ENCODE results near the gene KIF6. TPM values are rescaled to one million over a fixed set of nuclear protein-coding genes. Genes with fewer than 3 reads are reported as not detected.

Gene KIF6
- total RNA-seq, 1 donor from 2014 or later: 0.13 TPM

DNA sequence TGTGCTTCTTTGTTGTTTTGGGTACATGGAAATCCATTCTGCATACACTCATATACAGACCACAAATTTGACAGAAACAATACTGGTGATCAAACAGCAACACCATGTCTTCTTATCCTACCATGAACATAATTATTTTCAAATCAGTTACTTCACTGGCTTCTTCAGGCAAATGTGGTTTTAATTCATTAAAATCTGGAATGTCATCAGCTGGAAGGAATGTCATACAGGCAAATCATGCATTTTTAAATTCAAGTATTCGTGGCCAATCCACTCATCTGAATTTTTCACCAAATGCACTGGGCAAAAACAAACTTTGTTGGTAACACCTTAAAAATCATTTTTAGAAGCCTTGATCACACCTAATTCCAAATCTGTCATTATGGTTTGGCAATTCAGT lies 59.3 kb downstream of the KIF6 start:
- no peak for DNase-seq (ENCODE audit: low read depth in 2 of 2)

DNA sequence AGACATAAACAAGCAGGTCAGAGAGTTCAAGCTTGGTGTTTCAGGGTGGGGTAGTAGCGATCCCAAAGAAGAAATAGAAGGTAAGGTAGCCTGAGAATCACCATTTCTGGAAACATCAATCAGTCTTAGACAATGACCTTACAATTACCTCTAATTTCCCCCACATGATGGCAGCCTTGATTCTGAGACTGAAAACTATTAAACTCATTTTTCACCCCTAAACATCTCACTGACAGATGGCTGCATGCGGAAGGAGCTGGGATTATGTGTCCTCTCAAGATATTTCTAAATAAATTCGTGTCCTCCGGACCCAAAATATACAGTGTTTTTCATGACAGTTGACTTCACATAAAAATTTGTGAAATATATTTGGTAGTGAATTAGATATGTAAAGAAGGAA lies 61.0 kb downstream of the KIF6 start:
- DNase-seq (ENCODE audit: low read depth in 2 of 2): no peak

DNA sequence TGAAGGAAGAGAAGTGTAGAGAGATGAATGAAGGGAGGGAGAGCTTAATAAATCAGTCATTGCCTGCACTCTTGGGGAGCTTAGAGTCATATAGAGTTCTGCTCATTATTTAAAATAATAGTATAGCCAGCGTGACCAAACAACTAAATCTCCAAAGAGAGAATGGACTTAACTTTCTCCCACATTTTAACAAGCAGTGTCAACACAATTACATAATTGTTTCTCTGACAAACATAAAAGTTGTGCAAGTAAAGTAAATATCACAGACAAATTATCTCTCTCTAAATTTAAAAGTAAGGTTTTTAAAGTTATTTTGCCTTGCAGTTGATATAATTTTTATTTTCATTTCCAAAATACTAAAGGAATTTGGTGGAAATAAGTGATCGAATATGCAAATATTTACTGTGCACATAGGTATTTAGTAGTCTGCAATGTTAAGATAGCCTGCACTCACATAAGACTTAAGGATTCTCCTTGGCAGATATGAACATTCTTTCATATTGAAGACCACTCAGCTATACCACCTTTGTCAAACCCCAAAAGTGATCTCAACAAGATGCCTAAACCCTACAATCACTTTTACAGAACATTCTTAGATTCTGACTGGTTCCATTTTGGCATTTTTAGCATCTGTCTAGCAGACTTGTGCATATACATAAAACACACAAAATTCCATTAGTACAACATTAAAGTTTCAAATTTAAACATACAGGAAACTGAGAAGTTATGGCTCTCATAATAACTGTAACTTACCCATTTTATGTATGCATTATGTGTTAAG lies 67.7 kb downstream of the KIF6 start:
- no peak for DNase-seq (ENCODE audit: low read depth in 2 of 2)

DNA sequence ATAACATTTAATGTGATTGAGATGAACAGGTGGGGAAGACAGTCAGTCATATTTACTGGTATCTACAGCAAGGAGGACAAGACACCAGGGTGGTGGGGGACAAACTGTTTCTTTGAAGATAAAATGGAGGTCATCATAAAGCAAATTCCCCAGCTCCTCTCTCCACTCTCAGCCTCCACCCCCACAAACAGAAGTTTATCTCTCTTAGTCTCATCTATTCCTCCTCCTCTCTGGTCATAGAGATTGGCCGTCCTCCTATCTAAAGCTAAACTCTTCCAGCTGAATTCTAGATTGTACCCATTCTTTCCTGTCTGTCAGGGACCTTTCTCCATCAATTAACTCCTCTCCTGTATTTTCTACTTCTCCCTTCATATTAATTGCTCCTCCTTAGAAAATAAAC lies 71.1 kb downstream of the KIF6 start:
- DNase-seq (ENCODE audit: low read depth in 2 of 2): no peak

DNA sequence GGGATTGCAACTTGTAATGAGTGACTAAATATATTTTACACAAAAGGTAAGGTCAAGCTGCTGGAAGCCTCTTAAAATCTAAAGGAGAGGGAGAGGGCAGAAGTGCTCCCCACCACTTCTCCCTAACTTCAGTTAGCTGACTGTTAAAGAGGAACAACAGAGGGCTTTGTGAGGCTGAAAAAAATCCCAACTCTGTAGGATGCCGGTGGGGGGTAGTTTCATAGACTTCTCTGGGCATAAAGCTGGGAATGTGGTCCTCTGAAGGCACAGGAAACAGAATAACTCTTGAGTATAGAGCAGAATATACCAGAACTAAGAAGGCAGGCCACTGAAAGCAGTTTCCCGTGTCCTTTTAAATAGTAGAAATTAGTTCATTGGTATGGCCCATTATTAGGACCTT lies 71.6 kb downstream of the KIF6 start:
- DNase-seq (ENCODE audit: low read depth in 2 of 2): no peak

DNA sequence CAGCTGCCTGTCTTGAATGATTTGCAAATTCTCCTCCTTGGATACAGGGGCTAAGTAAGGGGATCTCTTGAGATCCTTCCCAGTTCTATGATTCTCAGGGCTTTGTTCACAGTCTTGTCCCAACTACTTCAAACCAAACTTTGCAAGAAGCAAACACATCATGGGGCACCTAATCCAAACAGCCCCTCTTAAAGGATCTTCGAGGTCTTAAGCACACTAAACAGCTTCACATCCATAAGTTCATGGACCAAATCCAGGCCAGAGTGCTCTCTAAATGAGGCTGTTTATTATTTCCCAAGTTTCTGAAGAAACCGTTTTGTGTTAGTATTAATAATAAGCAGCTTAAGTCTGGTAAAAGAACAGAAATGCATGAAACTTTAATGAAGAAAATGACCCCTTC lies 75.2 kb downstream of the KIF6 start:
- no peak for DNase-seq (ENCODE audit: low read depth in 2 of 2)

DNA sequence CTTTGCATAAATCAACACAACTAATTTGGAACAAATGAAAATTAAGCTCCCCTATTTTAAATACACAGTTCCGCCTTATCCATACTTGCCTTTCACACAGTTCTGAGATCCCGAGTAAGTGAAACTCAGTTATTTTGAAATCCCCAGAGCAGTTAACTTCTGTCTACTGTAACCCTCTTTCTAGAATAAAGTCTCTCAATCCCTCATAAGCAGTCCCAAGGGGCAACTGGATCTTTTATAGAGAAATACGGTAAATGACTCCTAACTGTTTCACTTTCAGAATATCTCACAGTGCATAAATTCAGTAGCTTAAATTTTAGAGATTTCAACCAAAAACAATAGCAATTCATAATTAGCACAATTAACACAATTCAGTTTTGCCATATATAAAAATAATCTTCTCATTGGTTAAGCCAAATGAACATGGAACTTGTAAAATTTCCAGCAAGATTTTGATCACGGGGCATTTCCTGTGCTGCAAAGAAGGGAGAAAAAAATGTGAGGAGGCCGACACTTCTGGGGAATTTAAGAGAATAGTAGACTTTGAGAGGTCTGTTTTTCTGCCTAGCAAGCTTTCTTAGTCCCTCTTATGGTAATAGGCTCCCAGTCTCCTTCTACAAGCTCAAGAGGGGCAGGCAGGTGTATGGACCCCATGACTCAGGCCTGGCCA lies 78.3 kb downstream of the KIF6 start:
- no peak for DNase-seq (ENCODE audit: low read depth in 2 of 2)

DNA sequence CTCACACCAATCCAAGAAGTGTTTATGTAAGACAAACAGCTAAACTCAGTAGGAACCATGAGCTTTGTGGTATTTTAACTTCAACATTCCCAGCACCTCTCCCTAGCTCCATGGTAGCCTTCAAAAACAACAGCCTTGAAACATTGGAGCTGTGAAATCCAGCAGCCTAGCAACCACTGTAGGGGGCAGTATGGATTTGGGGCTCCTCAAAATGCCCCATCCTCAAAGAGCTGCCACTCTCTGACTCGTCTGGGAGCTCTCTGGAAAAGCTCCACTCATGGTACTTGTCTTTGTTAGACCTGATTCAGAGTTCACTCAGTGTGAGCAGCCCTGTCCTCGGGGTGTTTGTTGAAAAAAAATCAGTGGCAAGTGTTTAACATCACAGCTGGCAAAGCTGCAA lies 82.9 kb downstream of the KIF6 start:
- no peak for DNase-seq (ENCODE audit: low read depth in 2 of 2)

DNA sequence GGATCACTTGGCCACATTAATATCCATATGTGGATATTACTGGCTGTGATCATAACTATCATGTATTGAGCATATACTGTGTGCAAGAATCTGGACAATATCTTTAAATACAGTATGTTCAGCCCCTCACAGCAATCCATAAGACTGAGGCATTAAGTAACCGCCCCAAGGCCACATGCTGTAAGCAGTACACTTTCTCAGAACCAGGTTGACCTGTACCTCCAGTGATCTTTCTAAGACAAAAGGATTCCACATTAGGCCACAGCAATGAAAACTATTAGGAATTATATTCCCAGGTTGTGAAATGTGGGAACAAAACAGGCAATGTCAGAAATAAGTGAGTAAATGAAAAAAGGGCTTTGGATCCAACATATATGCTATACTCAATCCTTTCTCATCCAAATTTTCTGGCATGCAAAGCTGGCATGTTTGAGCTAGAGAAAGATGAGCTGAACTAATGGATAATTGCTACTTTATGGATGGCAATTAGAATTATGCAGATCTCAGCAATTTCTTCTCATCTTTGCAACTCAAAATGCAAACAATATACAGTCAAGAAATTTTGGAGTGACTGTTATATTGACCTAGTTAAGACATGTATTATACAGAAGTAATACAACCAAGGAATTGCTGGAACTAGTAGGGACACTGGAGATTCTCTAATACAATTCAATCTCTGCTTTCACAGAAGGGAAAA lies 86.9 kb downstream of the KIF6 start:
- DNase-seq (ENCODE audit: low read depth in 2 of 2): no peak

DNA sequence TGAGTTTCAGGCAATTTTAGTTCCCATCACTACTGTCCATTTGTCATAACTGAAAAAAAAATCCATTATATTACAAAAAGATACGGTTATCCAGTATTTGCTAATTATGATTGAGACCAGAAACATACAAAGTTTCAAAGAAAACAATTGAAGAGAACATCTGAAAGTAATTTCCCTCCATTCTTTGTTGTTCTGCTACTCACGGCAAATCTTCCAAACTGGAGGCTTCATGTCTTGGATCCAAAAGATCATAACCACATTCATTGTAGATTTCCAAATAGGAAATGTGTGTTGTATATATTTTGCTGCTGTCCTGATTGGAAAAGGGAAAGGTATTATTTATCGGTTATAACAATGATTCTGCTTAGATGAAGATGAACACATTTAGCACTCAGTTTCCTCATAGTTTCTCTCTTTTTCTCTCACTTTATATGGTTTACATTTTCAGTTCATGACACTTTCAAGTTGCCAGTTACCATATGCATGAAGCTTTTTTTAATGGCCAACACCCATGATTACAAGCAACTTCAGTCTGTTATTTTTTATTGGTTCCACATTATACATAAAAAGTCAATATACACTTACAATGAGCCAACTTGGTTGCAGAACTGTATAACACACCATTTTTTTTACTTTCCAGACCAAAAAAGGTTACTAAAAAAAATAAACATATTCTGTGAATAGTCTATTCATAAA lies 90.4 kb downstream of the KIF6 start:
- DNase-seq (ENCODE audit: low read depth in 2 of 2): no peak

DNA sequence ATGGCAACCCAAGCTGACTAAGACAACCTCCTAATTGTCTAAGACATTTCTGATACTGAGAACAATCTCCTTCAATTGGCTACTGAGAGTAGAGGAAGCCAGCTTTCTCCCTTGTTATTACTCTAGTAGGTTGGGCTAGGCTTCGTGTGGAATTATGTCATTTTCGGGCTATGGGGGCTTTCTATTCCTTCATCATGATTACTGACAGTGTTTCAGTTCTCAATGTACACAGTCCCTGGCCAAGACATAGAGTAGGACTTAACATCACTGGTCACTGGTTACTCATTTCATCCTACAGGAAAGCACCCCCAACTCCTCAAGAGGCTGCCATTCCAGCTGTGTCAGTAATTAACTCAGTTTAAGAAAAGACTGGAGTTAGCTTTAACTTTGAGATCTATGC lies 100.0 kb downstream of the KIF6 start:
- DNase-seq (ENCODE audit: low read depth in 2 of 2): no peak

DNA sequence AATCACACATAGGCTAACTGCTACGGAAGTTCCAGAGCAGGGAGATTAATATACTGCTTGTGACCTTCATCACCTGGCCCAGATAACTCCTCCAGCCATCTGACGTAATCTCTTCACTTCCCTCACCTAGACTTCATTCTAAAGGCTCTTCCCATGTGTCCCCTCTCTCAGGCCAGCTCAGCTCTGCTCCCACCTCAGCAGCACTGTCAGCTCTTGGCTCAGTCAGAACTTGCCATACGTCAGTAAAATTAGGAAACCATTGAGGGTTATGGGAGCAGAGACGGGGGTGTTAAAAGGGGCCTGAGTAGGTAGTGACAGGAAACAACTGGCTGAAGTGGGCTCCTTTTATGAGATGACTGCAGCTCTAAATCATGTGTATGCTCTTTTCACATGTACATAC lies 101.5 kb downstream of the KIF6 start:
- DNase-seq (ENCODE audit: low read depth in 2 of 2): no peak

DNA sequence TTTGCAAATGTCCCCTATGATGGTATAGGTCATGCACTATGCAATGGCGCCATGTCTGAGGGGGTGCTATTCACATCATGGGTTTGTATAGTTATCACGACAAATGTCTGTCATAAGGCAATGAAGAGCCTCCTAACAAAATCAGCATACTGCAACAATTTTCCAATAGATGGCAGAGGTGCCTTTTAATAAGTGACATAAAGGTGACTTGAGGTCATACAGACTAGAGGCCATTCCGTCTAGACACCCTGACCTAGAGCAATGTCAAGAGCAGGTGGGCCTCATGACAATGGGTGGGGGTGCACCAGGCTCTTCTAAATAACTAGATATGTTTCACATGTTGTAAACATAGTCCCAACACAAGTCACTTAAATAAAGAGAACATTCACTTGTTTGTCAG lies 107.7 kb downstream of the KIF6 start:
- DNase-seq (ENCODE audit: low read depth in 2 of 2): no peak

DNA sequence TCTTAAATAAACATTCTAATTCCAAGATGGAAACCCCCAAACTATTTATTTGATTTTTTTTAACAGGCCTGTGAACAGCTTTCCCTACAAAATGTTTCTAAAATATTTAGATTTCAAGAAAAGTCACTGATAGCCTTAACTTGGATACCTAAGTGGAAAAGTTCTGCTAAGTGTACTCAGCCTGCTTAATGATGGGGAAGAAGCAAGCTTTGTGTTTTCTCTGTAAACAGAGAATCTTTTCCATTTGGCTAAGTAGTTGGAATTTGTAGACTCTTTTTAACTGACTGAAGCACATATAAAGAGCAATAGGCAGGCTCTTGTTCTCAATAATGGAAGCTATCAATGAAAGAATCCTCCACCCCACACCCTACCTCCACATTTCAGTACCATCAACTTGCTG lies 108.2 kb downstream of the KIF6 start:
- no peak for DNase-seq (ENCODE audit: low read depth in 2 of 2)

DNA sequence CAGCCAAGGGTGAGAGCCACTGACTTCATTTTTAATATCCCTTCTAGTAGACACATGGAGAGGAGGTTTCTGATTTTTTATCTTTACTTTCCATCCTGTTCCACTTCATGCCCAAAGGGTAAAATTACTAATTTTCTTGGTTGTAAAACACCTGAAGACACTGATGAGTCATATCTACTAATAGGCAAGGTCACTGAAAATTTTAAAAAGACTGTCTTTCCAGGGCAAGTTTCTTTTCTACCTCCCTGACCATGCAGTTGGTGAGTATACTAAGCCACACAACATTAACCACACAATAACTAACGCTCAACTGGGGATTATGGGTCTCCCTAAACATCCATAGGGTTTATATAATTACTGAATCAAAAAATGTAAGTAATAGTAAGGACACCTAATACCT lies 109.6 kb downstream of the KIF6 start:
- no peak for DNase-seq (ENCODE audit: low read depth in 2 of 2)

DNA sequence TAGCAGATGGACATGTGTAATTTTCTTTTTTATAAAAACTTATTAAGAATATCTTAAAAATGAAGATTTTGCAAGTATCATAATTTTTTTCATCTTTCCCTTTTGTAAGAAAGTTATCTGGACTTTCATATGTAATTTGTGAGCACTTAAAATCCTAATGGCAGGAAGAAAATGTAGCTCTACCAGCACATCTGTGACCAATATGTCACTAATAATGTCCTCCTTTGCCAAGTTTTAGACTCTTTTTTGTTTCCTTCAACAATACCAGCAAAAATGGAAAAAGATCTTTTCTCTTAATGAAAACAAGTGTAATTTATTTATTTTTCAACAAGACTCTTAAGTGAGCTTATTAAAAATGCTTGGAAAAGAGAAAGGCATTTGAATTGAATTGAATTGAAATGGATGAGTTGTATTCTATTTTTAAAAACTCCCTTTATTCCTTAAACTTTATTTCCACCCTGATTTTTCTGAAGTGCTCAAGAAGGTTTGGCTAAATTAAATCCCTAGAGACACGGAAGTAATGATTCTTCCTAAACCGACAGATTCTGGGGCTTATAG lies 110.7 kb downstream of the KIF6 start:
- DNase-seq (ENCODE audit: low read depth in 2 of 2): no peak

DNA sequence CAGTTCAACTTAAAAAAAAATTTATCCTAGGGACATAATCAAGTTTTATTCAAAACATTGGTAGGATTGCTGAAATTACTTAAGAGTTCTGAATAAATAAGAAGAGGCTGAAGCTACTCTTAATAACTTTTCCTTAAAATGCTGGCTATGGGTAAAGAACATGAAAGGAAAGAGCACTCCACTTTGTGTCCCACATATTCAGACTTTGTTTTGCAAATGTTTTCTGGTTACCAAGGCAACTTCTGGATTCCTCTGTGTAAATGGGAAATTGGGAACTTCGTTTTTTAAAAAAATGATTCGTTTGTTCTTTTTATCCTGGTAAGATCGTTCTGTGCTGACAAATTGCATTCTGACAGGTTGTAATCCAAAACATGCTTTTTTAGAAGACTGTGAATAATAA lies 115.0 kb downstream of the KIF6 start:
- peak; percentile 2 to 10 for DNase-seq (ENCODE audit: low read depth in 2 of 2)

DNA sequence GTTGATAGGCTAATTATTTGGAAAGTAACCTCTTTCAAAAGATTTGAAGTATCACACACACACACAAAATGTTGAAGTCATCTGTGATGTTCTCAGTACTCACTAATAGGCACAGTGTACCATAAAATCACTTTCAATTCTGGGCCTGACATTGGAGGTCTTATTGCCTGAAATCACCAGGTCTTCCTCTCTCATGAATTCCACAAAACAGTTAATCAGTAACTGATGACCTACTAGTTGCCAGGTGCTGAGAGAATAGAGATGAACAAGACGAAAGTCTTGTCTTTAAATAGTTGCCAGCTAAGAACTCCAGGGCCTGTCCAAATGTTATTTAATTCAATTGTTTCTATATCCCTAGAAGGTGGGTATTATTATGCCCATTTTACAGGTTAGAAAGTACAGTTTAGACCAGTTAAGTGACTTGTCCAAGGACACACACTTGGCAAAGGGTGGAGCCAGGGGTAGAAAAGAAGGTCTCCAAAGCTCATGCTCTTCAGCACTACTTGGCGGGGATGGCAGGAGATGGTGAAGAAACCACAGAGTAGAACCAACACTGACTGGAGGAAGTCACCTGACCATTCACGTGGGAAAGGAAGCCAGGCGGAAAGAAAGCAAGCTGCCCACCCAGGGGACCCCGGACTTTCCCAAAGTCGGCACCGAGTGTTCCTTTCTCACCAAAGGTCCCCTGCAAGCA lies 116.4 kb downstream of the KIF6 start:
- DNase-seq (ENCODE audit: low read depth in 2 of 2): no peak

DNA sequence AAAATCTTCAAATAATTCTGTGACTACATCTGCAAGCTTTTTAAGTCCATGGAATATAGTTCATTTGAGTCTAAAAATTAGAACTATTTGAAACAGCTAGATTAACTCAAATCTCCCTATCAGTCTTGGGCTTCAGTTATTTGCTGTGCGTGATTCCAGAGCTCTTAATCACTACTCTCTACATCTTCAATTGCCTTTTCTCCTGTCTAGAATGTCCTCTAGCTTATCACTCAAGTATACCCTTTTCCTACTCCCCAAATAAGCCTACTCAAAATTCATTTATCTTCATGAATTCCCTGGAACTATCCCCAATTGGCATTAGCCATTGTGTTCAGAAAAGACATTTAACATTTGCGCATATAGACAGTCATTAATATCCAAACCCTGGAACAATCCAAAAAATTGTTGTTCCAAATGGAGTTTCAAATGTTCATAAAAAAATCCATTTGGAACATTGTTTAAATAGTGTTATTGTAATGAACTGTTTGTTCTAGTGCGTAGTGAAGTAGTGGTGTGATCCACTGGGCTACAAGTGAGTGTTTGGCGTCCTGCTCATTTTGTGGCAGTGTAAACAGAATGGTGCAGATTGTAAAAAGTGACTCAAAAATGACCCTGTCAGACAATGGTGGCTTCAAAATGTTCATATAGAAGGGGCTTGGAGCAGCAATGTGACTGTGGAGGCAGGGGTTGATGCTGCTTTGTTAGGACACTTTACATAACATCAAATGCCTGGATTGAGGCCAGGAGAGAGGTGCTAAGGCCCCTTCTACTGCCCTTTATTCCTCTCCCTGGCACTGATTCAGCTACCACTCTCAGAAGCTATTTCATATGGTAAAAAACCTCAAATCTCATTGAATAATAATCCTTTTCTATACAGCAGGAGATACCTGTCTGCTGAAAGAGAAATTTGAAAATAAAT lies 122.3 kb downstream of the KIF6 start:
- no peak for DNase-seq (ENCODE audit: low read depth in 2 of 2)

DNA sequence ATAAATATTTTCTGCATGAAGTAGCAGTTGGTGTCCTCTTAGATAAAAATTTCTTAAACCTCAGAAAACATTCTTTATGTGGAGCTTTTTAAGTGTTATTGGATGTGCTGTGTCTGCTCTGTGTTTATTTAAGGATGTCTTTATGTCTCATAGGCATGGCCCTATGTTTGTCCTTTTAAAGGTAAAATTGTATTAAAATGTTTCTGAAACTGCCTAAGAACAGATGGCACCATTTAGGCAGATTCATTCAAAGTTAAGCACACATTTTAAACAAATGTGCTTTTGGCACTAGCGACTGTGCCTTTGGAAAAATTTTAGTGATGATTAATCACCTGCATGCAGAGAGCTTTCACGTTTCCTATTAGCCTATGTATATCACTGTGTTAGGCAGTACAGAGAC lies 125.2 kb downstream of the KIF6 start:
- DNase-seq (ENCODE audit: low read depth in 2 of 2): no peak
